Lung microvascular endothelial cell (primary cell): ENCODE results near the gene OR12D1. TPM values are rescaled to one million over a fixed set of nuclear protein-coding genes. Genes with fewer than 3 reads are reported as not detected.
"Not testable (repeated sequence)": the region's sequence is repeated elsewhere in the genome, so short reads cannot be mapped to it uniquely, and the experiment has no call there.

Experiments
- DNase-seq, 2 donors: peaks; one replicate each; pipeline versions ENCODE4 v3.0.0 to v3.0.0-alpha.2; 2010; ENCODE audit warnings: low read depth in 2 of 2
- total RNA-seq: library from RNA; depleted of rRNA; stranded (reverse); fragments of >200 nt; gene quantifications from 2 replicates; pipeline ENCODE4 v1.2.1, GENCODE V29; 2014

The OR12D1 gene
- not detected in 2 replicates for total RNA-seq

DNA sequence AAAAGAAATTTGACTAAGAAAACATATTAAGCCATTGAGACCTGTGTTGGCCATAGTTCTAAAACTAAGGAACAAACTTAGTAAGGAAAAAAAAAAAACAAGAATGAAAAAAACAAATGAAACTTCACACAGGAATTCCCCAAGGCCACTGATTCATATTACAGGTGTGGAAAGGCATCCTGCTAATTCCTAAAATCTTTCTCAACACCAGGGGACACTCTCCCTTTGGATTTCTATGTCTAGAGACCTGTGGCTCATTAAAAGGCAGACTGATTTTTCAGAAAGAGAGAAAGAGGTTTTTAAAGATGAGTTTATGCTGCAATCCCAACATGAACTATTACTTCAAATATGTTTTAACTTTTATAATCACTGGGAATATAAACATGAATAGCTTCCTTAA, at the start of gene OR12D1:
Gene OR12D1 (plus strand): TSS at position 341 of the 400 bp plus-strand sequence.
- peak; percentile 7 to 30 for DNase-seq

DNA sequence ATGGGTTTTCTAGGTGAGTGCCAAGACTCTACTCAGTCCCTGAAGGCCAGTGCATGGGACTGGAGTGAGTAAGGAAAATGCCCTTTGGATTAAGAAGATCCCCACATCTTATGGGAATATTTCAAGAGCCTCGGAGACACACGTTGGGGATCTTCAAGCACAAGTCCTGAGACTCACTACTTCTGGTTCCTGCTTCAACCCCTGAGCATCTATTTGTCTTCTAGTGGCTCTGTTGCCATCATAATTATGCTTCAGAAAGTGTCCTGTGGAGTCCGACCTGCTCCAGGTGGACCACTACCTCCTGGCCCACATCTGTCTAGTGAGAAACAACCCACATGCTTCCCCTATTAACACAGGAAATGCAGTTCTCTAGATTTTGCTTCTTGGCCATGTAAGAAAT, 46.0 kb upstream of the OR12D1 start, which contains the start of gene OR5V1:
Gene OR5V1 (minus strand): TSS at position 101 of the 400 bp plus-strand sequence. CDS start 12,670 bp downstream, outside the sequence.
- no peak for DNase-seq

DNA sequence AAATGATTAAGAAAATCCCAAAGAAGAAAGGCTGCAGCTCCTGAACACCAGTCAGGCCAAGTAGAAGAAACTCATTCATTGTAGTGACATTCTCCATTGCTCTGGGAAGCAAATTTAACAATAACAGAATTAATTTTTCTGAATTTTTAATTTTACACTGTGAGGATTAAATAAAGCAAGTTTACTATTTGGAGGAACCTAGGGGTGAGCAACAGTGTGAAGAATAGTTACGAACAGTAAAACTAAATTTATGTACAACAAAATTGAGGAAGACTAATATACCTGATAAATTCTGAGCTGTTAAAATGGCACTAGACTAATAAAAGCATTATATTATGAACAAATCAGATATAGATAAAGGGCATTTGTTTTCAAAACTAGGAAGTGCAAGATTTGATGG, 39.5 kb upstream of the OR12D1 start, which contains the start of gene OR12D3:
Gene OR12D3 (minus strand): TSS at position 101 of the 400 bp plus-strand sequence. CDS start 4 bp downstream, at position 97.
- DNase-seq = no peak

DNA sequence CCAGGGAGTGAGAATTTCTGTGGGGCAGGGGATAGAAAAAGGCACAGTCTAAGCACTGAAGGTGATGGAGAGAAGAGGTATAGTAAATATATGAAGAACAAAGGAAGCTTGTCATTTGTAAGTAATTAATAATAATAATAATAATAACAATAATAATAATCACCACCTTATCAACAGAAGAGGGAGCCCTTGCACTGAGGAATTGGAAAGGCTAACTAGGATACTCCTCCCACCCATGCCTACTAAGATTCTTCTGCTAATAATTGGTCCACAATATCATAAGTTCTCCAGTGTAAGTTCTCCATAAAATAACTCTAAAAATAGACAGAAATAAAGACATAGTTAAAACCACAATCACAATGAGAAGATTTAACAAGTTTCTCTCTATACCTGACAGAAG, 38.7 kb upstream of the OR12D1 start:
- peak; percentile 44 to 63 for DNase-seq

DNA sequence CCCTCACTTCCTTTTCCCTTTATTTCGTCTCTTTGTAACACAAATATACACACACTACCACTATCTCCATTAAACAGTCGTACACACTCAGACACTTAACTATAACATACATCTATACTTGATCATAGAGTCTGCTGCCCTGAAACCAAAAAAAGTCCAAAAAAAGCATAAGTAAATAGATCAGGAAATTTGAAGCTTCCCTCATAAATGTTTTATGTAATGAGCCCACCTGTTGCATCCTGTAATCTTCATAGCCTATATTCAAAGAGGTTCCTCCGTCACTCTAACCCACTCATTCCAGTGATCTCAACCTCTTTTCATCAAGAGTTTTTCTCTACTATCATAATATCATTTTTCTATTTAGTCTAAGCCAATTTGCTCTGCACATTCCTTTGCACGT, 26.2 kb upstream of the OR12D1 start:
- DNase-seq = no peak

DNA sequence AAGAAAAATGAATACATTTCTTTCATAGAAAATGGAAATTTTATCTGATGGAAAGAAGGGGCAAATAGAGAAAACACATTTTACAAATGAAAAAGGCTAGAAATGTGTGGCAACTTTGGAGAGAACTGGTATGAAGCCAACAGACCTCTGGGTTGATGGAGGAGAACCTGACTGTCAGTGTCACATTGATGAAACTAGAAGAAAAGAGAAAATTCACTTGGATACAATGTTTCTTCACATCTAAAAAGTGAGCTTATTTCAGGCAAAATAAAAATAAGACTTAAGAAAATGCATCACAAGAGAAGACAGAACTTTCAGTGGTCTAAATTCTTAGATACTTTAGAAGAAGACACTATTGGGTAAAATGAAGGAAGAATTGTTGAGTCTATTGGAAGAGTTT, 19.4 kb upstream of the OR12D1 start, which contains the start of gene OR12D2:
Gene OR12D2 (plus strand): TSS at position 301 of the 400 bp plus-strand sequence. CDS start 1,069 bp downstream, outside the sequence.
- DNase-seq = no peak

DNA sequence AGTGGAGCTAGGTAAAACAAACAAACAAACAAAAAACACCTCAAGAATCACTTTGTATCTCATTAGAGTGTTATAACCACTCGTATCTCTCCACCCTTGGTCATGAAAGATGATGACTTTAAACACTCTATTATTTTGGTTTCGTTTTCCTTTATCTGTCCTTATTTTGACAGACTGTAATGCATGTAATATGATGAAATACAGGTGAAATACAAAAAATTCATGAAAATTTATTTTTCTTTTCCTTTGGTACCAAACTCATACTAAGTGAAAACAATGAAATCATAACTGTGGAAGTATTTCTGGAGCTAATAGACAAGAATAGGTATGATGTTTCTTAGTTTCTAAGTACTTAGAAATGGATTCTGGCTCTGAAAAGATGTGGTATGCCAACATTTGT, 15.2 kb upstream of the OR12D1 start:
- DNase-seq = no peak

DNA sequence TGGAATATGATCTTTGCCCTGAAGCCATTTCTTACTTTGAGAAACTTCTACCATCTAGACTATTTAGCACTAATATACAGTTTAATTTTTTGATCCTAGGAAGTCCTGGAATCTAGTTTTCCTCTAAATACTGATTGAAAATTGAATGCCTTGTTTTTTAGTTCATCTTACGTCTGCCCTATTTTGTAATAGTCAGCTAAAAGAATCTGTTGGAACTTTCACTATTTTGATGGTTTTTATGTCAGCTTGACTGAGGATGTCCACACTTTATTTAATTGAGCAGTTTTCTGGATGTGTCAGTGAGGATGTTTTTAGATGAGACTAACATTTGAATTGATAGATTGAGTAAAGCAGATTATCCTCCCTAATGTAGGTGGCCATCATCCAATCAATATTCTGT, 10.9 kb upstream of the OR12D1 start:
- no peak for DNase-seq

DNA sequence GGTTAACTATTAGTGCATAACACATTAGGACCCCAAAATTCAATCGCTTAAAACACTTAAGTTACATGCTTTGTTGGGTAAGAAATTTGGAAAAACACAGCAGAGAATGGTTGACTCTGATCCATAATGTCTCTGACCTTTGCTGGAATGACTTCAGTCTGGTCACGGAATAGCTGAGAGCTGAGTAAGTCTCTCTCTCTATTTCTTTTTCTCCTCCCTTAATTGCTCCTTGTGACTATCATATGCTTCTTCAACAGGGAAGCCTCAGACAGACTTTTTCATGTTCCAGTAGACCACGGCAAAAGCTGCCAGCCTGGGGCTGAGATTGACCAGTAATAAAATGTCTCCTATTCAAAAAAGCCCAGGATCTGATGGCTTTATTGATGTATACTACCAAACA, 4.8 kb downstream of the OR12D1 start:
- DNase-seq = peak in 1 of 2 donors; percentile 18

DNA sequence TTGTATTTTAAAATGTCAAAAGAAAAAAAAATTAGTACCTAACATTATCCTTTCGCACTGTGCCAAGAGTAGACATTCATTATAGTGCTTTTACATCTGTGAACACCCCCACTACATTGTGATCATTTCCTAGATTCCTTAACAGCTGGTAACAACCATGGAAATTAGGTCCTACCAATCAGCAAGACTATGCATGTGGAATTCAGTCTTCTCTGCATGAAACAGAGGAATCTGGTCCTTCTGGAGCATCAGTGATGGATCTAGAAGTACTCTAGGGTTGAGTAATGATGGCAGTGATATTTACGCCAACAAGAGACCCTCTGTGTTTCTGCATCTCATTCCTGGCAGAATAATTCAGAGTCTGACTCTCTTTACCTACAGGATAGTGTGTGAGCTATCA, 9.4 kb downstream of the OR12D1 start:
- no peak for DNase-seq

DNA sequence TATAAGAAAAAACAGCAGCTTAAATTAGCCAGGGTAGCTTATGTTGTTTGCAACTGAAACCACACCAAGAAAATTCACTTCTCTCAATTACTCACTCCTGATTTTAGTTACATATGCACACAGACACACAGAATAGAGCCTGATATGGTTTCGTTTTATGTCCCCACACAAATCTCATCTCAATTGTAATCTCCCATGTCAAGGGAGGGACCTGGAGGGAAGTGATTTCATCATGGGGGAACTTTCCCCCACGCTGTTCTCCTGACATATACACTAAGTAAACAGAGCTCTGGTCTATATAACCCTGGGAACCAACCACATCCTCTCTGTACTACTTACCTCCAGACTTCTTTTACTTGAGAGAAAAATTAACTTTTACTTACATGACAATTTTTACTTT, 9.8 kb downstream of the OR12D1 start:
- DNase-seq = peak in 1 of 2 donors; percentile 35

DNA sequence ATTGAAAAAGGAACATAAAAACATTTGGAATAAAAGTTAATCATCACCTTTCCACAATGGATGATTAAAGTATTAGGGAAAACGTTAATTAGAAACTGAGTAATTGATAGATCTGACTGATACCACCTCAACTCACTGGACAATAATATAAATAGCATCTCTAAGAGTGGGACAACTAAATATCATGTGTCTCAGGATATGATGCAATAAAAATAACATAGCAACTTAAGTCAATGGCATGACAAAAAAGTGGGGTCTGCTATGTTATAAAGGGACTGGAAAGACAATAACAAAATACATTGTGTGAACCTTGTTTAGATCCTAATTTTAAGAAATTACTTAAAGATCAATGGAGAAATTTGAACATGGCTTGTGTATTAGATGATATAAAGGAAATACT, 10.3 kb downstream of the OR12D1 start:
- DNase-seq = no peak

DNA sequence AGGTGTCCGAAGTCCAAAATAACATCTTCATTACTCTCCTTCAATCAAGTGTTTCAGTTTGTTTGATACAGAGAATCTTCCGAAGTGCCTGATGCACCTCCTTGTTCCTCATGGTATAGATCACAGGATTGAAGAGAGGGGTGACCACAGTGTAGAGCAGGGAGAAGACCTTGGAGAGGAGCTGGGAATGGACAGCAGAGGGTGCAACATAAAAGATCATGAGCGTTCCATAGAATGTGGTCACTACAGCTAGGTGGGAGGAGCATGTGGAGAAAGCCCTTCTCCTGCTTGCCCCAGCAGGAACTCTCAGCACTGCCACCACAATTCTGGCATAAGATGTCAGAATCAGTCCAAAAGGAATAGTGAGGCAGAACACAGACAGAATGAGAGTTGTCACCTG, 11.9 kb downstream of the OR12D1 start:
- DNase-seq = peak; percentile 12 to 28

DNA sequence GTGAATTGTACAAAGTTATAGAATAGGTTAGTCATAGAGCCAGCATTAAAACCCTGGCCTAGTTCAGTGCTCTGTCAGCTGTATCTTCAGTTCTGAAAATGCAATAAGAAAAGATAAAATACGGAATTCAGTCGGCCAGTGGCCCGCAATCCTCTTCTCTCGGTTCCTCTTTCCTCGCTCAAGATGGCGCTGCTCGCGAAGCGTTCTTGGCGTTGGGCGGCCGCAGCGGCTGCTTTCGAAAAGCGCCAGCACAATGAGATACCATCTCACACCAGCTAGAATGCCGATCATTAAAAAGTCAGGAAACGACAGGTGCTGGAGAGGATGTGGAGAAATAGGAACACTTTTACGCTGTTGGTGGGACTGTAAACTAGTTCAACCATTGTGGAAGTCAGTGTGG, 22.0 kb downstream of the OR12D1 start:
- DNase-seq = peak in 1 of 2 donors; percentile 80

DNA sequence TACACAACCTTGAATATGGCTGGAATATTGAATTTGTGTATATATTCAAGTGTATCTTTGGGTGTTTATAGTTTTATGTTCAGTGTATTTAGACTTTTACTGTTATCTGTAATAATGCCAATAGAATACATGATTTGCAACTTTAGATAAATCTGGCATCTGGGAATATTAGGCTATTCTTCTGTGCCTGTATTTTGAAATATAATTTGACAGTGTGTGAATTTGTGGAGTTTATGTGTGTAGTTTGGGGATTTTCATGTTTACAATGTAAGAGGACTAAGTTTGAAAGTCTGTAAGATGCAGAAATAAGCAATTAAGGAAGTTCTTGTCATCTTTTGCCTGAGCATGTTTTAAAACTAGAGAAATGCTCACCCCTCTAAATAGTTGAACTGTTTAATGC, 24.3 kb downstream of the OR12D1 start, which contains the start of gene OR10C1:
Gene OR10C1 (plus strand): TSS at position 301 of the 400 bp plus-strand sequence. CDS start 710 bp downstream, outside the sequence.
- DNase-seq = no peak

DNA sequence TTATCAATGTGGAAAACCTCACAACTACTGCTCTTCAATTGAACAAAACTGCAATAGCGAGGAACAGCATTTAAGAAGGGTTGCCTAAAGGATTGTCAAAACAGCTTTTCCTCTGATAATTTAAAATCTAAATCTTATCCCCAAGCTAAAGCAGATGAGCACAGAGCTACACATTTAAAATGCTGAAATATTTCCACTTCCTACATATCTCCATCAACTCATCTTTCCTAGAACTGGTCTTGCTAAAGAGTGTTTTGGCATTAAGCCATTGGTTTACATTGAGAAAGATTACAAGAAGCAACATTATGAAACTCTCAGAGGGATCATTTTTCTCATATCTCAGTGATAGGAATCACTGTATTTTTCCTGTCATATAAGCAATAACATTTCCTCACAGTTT, 28.0 kb downstream of the OR12D1 start:
- DNase-seq = no peak

DNA sequence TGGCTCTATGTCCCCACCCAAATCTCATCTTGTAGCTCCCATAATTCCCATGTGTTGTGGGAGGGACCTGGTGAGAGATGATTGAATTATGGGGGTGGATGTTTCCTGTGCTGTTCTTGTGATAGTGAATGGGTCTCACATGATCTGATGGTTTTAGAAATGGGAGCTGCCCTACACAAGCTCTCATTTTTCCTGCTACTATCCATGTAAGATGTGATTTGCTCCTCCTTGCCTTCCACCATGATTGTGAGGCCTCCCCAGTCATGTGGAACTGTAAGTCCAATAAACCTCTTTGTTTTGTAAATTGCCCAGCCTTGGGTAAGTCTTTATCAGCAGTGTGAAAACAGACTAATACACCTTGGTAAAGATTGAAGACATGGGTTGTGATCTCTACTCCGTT, 29.3 kb downstream of the OR12D1 start:
- not testable (repeated sequence) for DNase-seq

DNA sequence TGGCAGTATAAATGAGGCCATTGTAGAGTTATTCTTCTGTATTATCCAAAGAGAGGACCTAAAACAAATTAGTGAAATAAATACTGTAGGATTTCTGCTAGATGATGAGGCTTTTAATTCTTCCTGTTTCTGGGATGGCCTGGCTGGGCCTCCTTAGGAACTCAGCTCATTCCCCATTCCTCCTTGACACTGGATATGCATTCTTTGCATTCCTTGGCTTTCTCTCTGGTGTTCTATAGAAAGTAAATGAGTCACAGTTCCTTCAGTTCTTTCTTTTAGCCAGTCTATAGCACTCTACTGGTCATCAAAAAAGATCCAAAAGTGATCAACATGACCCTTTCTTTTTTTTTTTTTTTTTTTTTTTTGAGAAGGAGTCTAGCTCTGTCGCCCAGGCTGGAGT, 32.9 kb downstream of the OR12D1 start:
- peak in 1 of 2 donors; percentile 63 for DNase-seq

DNA sequence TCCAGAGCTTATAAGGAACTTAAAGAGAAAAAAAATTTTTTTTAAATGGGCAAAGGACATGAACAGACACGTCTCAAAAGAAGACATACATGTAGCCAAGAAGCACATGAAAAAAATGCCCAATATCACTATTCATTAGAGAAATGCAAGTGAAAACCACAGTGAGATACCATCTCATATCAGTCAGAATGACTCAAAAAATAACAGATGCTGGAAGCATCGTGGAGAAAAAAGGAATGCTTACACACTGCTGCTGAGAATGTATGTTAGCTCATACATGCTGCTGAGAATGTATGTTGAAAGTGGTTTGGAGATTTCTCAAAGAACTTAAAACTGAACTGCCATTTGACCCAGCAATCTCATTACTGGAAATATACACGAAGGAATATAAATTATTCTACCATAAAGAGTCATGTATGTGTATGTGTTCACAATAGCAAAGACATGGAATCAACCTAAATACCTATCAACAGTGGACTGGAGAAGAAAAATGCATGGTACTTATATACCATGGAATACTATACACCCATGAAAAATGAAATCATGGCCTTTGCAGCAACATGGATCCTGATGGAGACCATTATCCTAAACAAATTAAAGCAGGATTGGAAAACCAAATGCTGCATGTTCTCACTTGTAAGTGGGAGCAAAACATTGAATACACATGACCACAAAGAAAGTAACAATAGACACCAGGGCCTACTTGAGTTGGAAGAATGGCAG, 36.9 kb downstream of the OR12D1 start:
- peak in 1 of 2 donors; percentile 62 for DNase-seq

DNA sequence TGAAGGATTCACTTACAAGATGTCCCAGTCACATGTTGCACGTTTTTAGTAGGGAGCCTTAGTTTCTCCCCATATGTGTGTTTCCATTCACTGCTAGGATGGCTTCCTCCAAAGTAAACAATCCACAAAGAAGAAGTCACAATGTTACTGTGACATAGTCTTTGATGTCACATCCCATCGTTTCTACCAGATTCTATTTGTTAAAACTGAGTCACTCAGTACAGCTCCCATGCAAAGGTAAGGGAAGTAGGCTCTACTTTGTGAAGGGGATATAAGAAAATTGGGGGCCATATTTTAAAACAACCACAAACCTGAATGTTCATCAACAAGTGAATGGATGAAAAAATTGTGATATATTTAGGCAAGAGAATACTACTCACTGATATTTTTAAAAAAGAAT, 42.2 kb downstream of the OR12D1 start, which contains the start of the genes OR11A1 and OR2H1:
Gene OR11A1 (minus strand): TSS at position 101 of the 400 bp plus-strand sequence. CDS start 29,430 bp downstream, outside the sequence.
Gene OR2H1 (plus strand): TSS at position 185 of the 400 bp plus-strand sequence. CDS start 4,615 bp downstream, outside the sequence.
- DNase-seq = no peak

DNA sequence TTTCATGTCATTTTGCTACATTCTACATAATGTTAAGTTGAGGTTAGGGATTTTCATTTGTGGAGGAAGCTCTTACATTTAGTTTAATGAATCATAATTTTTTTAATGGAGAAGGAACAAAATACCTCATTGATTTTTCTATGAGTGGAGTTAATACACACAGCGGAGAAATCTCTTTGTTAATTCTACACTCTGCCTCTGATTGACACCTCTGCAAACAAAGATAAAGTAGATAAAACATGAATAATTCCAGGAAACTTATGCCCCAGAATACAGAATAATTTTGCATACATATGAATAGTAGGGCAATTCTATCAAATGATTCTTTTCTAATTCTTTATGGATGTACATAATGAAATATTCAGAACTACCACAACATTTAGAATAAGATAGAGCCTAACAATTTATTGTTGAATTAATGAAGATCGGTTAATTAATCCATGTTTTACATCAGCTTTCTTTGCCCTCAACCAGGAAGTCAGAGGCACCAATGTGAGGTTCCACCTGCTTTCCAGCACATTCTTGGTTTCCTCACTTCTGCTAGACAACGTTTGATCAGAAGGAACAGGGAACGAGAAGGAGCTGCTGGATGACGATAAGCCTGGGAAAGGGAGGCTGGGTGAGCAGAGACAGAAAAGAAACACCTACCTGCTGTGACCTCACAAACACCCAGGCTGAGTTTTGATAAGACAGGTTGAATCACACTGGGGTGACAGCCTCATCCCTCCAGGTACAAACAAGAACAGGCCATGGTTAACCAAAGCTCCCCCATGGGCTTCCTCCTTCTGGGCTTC, 46.5 kb downstream of the OR12D1 start:
- DNase-seq = no peak

DNA sequence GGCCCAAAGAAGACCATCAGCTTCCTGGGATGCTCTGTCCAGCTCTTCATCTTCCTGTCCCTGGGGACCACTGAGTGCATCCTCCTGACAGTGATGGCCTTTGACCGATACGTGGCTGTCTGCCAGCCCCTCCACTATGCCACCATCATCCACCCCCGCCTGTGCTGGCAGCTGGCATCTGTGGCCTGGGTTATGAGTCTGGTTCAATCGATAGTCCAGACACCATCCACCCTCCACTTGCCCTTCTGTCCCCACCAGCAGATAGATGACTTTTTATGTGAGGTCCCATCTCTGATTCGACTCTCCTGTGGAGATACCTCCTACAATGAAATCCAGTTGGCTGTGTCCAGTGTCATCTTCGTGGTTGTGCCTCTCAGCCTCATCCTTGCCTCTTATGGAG, 47.3 kb downstream of the OR12D1 start:
- DNase-seq = no peak
